Endothelial cell of umbilical vein (primary cell): ENCODE results near the gene EBLN1. TPM values are rescaled to one million over a fixed set of nuclear protein-coding genes. Genes with fewer than 3 reads are reported as not detected.

Experiments used
- BruUV-seq: library from RNA; stranded (reverse); fragments of 400-500 nt; replicated peaks from 2 replicates; lab custom pipeline; 2021; lab: Mats Ljungman, UMichigan
- CTCF ChIA-PET: fragments of 300-600, 350-600 bp; sonication (Branson Sonifier 250); formaldehyde crosslinking; loops from one replicate; lab custom pipeline; 2021; ENCODE audit warnings: antibody characterized with exemption, inconsistent platforms; lab: Charles Lee
- POLR2A ChIA-PET: fragments of 300-600, 350-600 bp; sonication (Branson Sonifier 250); formaldehyde crosslinking; loops from one replicate; lab custom pipeline; 2021; ENCODE audit warnings: antibody characterized with exemption, inconsistent platforms; lab: Charles Lee
- DNase-seq: peaks from one replicate; pipeline ENCODE4 v3.0.0-alpha.2; 2011; ENCODE audit warnings: low read depth, low spot score
- FAIRE-seq: peaks from 2 replicates; lab custom pipeline; 2011; peaks lifted over from hg19 to GRCh38; lab: Jason Lieb, UNC
- H2AFZ ChIP-seq: 2 replicates; pipeline ENCODE4 v1.6.0; 2012; ENCODE audit warnings: low read depth, low read length, control low read depth, inconsistent platforms
- H3K27ac ChIP-seq: 2 replicates; pipeline ENCODE4 v1.5.1; 2011; ENCODE audit warnings: low read depth, mild to moderate bottlenecking, control low read depth, low read length, moderate library complexity; ENCODE audit not compliant: insufficient read depth
- H3K27me3 ChIP-seq, 2 experiments: 2 replicates each; pipeline versions ENCODE4 v1.6.0 to v1.6.1; 2011; ENCODE audit warnings: low read length in 2 of 2, mixed read lengths in 1 of 2; ENCODE audit not compliant: control insufficient read depth in 2 of 2, insufficient read depth in 2 of 2
- H3K36me3 ChIP-seq, 2 experiments: 2 replicates in 1 of 2; 3 replicates in 1 of 2; pipeline ENCODE4 v1.5.1; 2011; ENCODE audit warnings: low read length in 2 of 2, mild to moderate bottlenecking in 1 of 2, moderate library complexity in 1 of 2; ENCODE audit not compliant: control insufficient read depth in 2 of 2, insufficient read depth in 2 of 2; ENCODE audit errors: extremely low read depth in 1 of 2
- H3K4me1 ChIP-seq: 3 replicates; pipeline ENCODE4 v1.5.1; 2011; ENCODE audit warnings: mild to moderate bottlenecking, low read length; ENCODE audit not compliant: control insufficient read depth, insufficient read depth; ENCODE audit errors: extremely low read depth
- H3K4me2 ChIP-seq: 2 replicates; pipeline ENCODE4 v1.6.1; 2011; ENCODE audit warnings: low read length, control low read depth, mixed read lengths; ENCODE audit not compliant: insufficient read depth
- H3K4me3 ChIP-seq, 3 experiments: fragments of 200-600 bp in 1 of 3; sonication (generic), shearing (Covaris generic) in 1 of 3; replicated peaks in 1 of 3; 2 replicates each; pipeline ENCODE4 v1.5.1; 2011 to 2016; ENCODE audit warnings: control low read depth in 3 of 3, low read length in 3 of 3, mild to moderate bottlenecking in 2 of 3, inconsistent platforms in 1 of 3, low read depth in 1 of 3, moderate library complexity in 1 of 3; ENCODE audit not compliant: insufficient read depth in 1 of 3
- H3K79me2 ChIP-seq: 2 replicates; pipeline ENCODE4 v1.6.0; 2012; ENCODE audit warnings: low read length, inconsistent platforms; ENCODE audit not compliant: control insufficient read depth, insufficient read depth
- H3K9ac ChIP-seq: replicated peaks from 2 replicates; pipeline ENCODE3; 2011; ENCODE audit warnings: low read length, control low read depth; ENCODE audit not compliant: insufficient read depth; ENCODE audit errors: extremely low read depth
- H3K9me1 ChIP-seq: replicated peaks from 3 replicates; pipeline ENCODE4 v1.6.0; 2011; ENCODE audit warnings: mild to moderate bottlenecking, low read length; ENCODE audit not compliant: control insufficient read depth, insufficient read depth; ENCODE audit errors: extremely low read depth
- H3K9me3 ChIP-seq: replicated peaks from 2 replicates; pipeline ENCODE4 v1.5.1; 2012; ENCODE audit warnings: low read length, inconsistent platforms; ENCODE audit not compliant: control insufficient read depth, insufficient read depth
- H4K20me1 ChIP-seq: replicated peaks from 2 replicates; pipeline ENCODE3; 2011; ENCODE audit warnings: mild to moderate bottlenecking, low read length; ENCODE audit not compliant: control insufficient read depth, insufficient read depth; ENCODE audit errors: extremely low read depth
- CTCF ChIP-seq, 2 donors: IDR thresholded peaks; 1 replicate in 1 of 2; 2 replicates in 1 of 2; pipeline ENCODE4 v1.5.1; 2011; ENCODE audit warnings: low read length in 2 of 2, mild to moderate bottlenecking in 2 of 2, moderate library complexity in 2 of 2, control low read depth in 1 of 2, inconsistent platforms in 1 of 2, low read depth in 1 of 2; ENCODE audit not compliant: insufficient read depth in 1 of 2; ENCODE audit errors: extremely low read depth in 1 of 2
- EZH2 ChIP-seq: IDR thresholded peaks from 2 replicates; pipeline ENCODE4 v1.6.1; 2012; ENCODE audit warnings: borderline replicate concordance, low read depth, mild to moderate bottlenecking, moderate library complexity, low read length, inconsistent platforms; ENCODE audit not compliant: severe bottlenecking
- FOS ChIP-seq: IDR thresholded peaks from 2 replicates; pipeline ENCODE4 v1.6.1; 2011; ENCODE audit warnings: mild to moderate bottlenecking, low read length, moderate library complexity, borderline replicate concordance; ENCODE audit not compliant: insufficient read depth
- GATA2 ChIP-seq: IDR thresholded peaks from 2 replicates; pipeline ENCODE4 v1.7.0; 2011; ENCODE audit warnings: low read depth, mild to moderate bottlenecking, moderate library complexity, mixed read lengths, low read length; ENCODE audit not compliant: insufficient read length, insufficient read depth
- JUN ChIP-seq: IDR thresholded peaks from 2 replicates; pipeline ENCODE4 v1.6.1; 2011; ENCODE audit warnings: borderline replicate concordance, low read depth; ENCODE audit not compliant: insufficient read length, insufficient read depth
- MYC ChIP-seq: IDR thresholded peaks from one replicate; pipeline ENCODE4 v1.6.1; 2011; ENCODE audit warnings: mild to moderate bottlenecking, low read depth, low read length
- POLR2A ChIP-seq: IDR thresholded peaks from 2 replicates; pipeline ENCODE4 v1.6.1; 2012; ENCODE audit warnings: low read depth, mild to moderate bottlenecking, control low read depth, low read length
- POLR2AphosphoS5 ChIP-seq: IDR thresholded peaks from 2 replicates; pipeline ENCODE4 v1.6.1; 2012; ENCODE audit warnings: low read depth, mild to moderate bottlenecking, control low read depth, low read length, moderate library complexity; ENCODE audit not compliant: insufficient read depth
- dilution Hi-C: fragments of 300-500 bp; cut with MboI; formaldehyde crosslinking; loops from one replicate; pipeline ENCODE4 v1.15.0; 2019; ENCODE audit warnings: low sequenced_read_pairs; ENCODE audit not compliant: extremely low pct_ligation_motif_present
- intact Hi-C: fragments of 100-400 bp; cut with micrococcal nuclease; formaldehyde crosslinking; loops from one replicate; pipeline ENCODE4 v1.10.0; 2022
- polyA plus RNA-seq, 4 experiments: library from polyadenylated mRNA; depleted of rRNA in 3 of 4; stranded (reverse) in 3 of 4; unstranded in 1 of 4; fragments of >200 nt; gene quantifications; 2 replicates each; pipeline versions ENCODE4 v1.2.1 to v1.2.3, GENCODE V29; 2011 to 2012; ENCODE audit warnings: missing spikeins in 1 of 4
- total RNA-seq: library from RNA; stranded (reverse); gene quantifications from 2 replicates; pipeline ENCODE4 v1.2.3, GENCODE V29; 2021
- TF ChIP-seq, protein P1 (sequence below): IDR thresholded peaks from 2 replicates; pipeline ENCODE4 v1.6.1; 2011; ENCODE audit not compliant: insufficient read depth, insufficient read length

EBLN1 gene
- total and polyA plus RNA-seq, 2 donors (not counting 3 experiments of a cell fraction or from before 2014, with no cell fraction given): not detected

DNA sequence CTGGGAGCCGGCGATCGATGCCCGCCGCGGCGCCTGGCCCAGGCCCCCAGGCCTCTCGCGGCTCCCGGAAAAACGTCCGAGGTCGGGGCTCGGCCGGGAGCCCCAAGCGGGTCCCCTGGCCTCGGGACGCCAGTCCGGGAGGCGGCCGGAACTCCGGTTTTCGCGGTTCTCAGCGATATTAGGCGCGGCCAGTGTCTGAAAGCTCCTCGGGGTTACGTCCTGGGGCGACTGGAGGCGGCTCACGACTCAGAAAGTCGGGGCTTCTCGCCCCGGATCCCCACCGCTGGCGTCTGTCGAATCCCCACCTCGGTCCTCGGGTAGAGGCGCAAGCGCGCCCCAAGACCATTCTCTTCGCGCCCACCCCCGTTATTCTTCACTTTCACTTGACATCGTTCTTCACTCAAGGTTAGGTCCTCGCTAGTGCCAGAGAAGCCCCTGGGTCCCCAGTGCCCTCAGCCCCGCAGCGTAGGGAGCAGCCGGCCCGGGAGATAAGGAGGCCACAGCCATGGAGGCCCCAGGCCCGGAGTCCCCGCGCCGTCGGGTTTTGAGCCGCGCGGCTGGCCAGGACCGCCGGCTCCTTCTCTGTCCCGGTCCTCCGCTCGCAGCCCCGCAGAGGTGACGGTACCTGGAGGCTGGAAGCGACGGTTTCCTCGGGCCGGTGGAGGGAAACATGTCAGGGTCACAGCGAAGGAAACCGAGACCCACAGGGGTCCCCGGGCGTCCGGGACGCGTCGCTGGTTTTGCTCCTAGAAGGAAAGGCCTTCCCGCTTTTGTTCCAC lies 35.2 kb upstream of the EBLN1 start:
- Histone ChIP-seq H3K36me3 (no peaks in the 10 kb centered on the region), H3K9me1 (no peaks in the 10 kb centered on the region), H3K4me3 (peak overlapping the region; percentile 58 to 87 (median 58)), H3K27ac (peak overlapping the region; percentile 81), H3K27me3 (peaks cover 8 to 10% of the 10 kb centered on the region in 2 experiments), H3K4me2 (peak overlapping the region; percentile 98), H4K20me1 (no peaks in the 10 kb centered on the region), H3K79me2 (no peaks in the 10 kb centered on the region), H2AFZ (peak overlapping the region; percentile 99), H3K9ac (peak overlapping the region; percentile 93), H3K9me3 (no peaks in the 10 kb centered on the region), H3K4me1 (no peaks in the 10 kb centered on the region)
- no peak for FAIRE-seq
- TF ChIP-seq EZH2 (peak; percentile 59), GATA2 (no peak), FOS (no peak), JUN (no peak), CTCF (IDR thresholded peaks at IDR 0.05; ENCODE audit: extremely low read depth in 1 of 2, insufficient read depth in 1 of 2, low read depth in 1 of 2, low read length in 2 of 2) (no peak), MYC (no peak), POLR2AphosphoS5 (peak; percentile 22), POLR2A (no peak)
- TF ChIP-seq, protein P1, sequence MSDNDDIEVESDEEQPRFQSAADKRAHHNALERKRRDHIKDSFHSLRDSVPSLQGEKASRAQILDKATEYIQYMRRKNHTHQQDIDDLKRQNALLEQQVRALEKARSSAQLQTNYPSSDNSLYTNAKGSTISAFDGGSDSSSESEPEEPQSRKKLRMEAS: no peak
- dilution Hi-C loops (no loop called here), intact Hi-C loops (loop anchor here (1.0 to 5.0 kb wide), 3 partner anchors 24 to 734 kb away; no protein-coding TSS in a partner anchor)
- BruUV-seq: no TSS peak
- ChIA-PET POLR2A (no interaction called here), CTCF (interaction anchor here (1.2 to 2.2 kb wide), 4 partner anchors 24 to 259 kb away, joined by 3 to 8 read pairs (median 4); partner anchors contain the start of gene COMMD3)
- peak; percentile 34 for DNase-seq
